GM18498 (cell line): ENCODE results near the gene AGO4.
"Not testable (repeated sequence)": the region's sequence is repeated elsewhere in the genome, so short reads cannot be mapped to it uniquely, and the experiment has no call there.

Experiments used
- ATAC-seq: cut with Tn5 transposase; IDR thresholded peaks from one replicate; pipeline ENCODE4 v1.9.1; 2021; ENCODE audit warnings: mild to moderate bottlenecking, moderate library complexity; ENCODE audit not compliant: unreplicated experiment

AGO4 gene

GRCh38 chr1:35863881-35864625, 56.2 kb downstream of the AGO4 start:
- ATAC-seq: no peak

- no peak for ATAC-seq
Measured at GRCh38 chr1:35864813-35865212, 57.0 kb downstream of the AGO4 start.

- ATAC-seq: no peak
Measured at GRCh38 chr1:35866991-35867390, 59.2 kb downstream of the AGO4 start.

GRCh38 chr1:35869245-35869950, 61.6 kb downstream of the AGO4 start:
- not testable (repeated sequence) for ATAC-seq

- ATAC-seq: no peak
Measured at GRCh38 chr1:35870651-35871309, 63.0 kb downstream of the AGO4 start.

- ATAC-seq: no peak
Measured at GRCh38 chr1:35873243-35873750, 65.5 kb downstream of the AGO4 start.

GRCh38 chr1:35874115-35874514, 66.3 kb downstream of the AGO4 start:
- not testable (repeated sequence) for ATAC-seq

- no peak for ATAC-seq
Measured at GRCh38 chr1:35876988-35877387, 69.2 kb downstream of the AGO4 start.

GRCh38 chr1:35881850-35882273, 74.0 kb downstream of the AGO4 start:
- no peak for ATAC-seq

- no peak for ATAC-seq
Measured at GRCh38 chr1:35882586-35882944, 74.7 kb downstream of the AGO4 start.

GRCh38 chr1:35882945-35883634, 75.3 kb downstream of the AGO4 start, which contains the start of gene AGO1:
TSS of gene AGO1 (plus strand) at chr1:35883209. CDS start at chr1:35883422, 213 bp downstream.
- peak; percentile 85 for ATAC-seq

- peak; percentile 25 for ATAC-seq
Measured at GRCh38 chr1:35883635-35884101, 75.9 kb downstream of the AGO4 start.

- ATAC-seq: no peak
Measured at GRCh38 chr1:35884934-35885333, 77.1 kb downstream of the AGO4 start.

GRCh38 chr1:35885961-35886558, 78.2 kb downstream of the AGO4 start:
- no peak for ATAC-seq

GRCh38 chr1:35886577-35887431, 79.0 kb downstream of the AGO4 start:
- ATAC-seq: no peak

- ATAC-seq: no peak
Measured at GRCh38 chr1:35887508-35887907, 79.7 kb downstream of the AGO4 start.

GRCh38 chr1:35888255-35888654, 80.4 kb downstream of the AGO4 start:
- no peak for ATAC-seq

- not testable (repeated sequence) for ATAC-seq
Measured at GRCh38 chr1:35888981-35889380, 81.2 kb downstream of the AGO4 start.

GRCh38 chr1:35893051-35893879, 85.4 kb downstream of the AGO4 start:
- no peak for ATAC-seq
